ENCODE measurements around the gene ZBTB45.
A peak's percentile ranks its signal among the peaks of the same experiment; 100 is the strongest.

The ZBTB45 gene

GRCh38 chr19:58538257-58539168 is 18.9 kb upstream of the ZBTB45 start:
- no peak for DNase-seq

DNA sequence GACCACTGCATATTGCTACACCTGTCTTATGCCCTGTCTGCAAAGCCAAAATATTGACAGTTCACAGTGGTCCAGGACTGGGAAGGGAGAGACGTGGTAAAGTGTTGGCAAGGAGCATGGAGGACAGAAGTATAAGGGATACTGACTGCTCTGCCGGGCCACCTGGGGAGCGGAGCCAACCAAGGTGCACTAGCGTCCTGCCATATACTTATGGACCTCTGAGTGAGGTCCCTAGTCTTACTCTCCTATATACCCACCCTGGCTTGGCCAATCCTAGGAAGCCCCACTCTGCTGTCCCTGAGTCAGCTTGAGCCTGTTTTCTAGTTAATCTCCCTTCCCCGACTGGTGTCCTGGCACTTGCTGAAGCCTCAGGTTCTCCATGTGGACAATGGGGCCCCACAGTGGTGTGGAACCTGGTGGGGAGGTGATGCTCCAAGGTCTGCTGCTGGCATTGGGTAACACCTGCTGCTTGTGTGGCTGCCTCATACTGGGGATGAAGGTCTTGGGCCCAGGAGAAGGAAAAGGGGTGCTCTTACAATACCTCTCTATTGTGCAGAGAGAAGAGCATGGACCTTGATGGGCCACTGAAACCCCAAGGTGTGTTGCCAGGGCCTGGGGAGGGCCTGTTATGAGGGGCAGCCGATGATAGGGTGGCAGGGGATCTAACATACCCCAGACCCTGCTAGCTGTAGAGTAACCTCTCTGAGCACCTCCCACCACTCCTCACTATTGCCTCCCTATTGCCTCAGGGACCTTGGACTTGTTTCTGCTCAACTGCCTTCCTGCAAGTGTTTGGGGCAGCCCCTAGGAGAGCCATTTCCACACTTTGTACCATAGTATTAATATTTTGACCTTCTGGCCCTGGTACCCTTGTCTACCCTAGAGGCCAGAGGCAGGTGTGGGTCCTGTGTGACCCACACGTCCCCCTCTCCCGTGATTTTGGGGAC is 17.5 kb upstream of the ZBTB45 start:
- no peak for DNase-seq

GRCh38 chr19:58535857-58536256 is 16.2 kb upstream of the ZBTB45 start:
- DNase-seq, result no peak

DNA sequence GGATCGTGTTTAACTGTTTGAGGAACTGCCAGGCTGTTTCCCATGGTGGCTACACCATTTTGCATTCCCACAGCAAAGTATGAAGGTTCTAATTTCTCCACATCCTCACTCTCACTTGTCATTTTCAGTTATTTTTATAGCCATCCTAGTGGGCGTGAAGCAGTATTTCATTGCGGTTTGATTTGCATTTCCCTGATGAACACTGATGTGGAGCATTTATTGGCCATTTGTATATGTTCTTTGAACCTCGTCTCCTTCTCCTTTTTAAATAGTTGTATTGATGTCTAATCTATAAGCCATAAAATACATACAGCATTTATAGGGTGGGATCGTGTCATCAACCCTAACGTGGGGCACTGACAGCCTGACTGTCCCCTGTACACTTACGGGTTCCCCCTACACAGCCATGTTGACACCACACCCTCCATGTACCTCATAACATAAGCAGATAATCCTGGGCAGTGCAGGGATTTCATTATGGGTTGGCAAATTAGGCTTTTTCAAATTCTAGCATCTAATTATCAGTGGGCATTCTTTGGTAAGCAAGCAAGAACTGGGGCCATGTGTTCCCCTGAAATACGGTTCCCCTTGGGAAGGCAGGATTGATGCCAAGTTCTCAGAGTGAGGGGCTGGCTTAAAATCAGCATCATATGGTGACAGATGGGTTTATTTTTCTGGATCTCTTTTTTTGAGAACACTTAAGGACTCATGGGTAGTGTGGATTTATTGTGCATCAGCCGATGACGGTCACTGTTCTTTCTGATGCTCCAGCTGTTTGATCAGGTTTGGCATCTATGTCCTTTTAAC is 11.6 kb upstream of the ZBTB45 start:
- no peak for DNase-seq

GRCh38 chr19:58529405-58529804 is 9.8 kb upstream of the ZBTB45 start:
- DNase-seq, result no peak

DNA sequence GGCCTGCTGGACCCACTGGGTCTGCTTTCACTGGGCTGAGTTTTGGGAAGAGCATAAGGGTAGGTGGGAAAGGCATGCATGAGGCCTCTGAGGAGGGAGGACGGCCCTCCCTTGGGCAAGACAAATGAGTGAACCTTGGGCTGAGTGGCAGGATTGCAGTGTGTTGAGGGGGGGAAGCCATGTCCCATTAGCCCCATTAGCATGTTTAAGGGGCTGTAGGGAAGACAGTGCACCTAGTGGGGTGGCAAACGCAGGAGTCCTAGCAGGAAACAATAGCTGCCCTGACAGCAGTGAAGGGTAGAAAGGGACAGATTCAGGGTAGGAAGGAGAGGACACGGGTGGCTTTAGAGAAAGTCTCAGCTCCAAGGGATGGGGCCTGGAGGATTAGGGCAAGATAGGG is 3.1 kb upstream of the ZBTB45 start:
- no peak for DNase-seq

DNA sequence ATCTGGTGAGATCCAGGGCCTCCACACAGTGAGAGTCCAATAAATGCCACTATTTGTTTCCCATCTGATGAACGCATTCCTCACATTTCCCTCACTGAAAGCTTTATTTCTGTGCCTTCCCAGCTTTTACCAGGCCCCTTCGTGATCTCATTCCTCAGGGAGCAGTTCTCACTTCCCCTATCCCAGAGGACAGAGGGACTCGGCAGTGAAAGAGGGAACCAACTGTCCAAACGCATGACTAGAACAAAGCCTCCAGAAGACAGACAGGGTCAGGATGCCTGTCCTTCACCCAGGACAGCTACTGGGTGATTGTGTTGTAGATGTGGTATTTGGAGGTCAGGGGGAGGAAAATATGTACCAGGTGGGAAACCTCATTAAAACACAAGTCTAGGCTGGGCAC is 2.0 kb upstream of the ZBTB45 start:
- no peak for DNase-seq

GRCh38 chr19:58520257-58520599 is 618 bp upstream of the ZBTB45 start:
- DNase-seq, result no peak

DNA sequence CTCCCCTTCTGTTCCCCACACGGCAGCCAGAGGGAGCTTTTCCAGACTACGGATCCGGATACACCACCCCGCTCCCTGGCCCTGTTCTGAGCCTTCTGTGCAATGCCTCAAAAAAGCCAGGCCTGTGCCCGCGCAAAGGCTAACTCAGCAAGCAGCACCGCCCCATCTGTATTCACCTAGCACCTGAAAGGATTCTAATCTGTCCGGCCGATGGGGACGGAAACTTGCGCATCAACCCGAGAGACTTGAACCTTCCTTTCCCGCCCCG is 589 bp downstream of the ZBTB45 start:
- peak; percentile 76 for DNase-seq

GRCh38 chr19:58518256-58519086 is 1.1 kb downstream of the ZBTB45 start:
- peak; percentile 8 for DNase-seq

DNA sequence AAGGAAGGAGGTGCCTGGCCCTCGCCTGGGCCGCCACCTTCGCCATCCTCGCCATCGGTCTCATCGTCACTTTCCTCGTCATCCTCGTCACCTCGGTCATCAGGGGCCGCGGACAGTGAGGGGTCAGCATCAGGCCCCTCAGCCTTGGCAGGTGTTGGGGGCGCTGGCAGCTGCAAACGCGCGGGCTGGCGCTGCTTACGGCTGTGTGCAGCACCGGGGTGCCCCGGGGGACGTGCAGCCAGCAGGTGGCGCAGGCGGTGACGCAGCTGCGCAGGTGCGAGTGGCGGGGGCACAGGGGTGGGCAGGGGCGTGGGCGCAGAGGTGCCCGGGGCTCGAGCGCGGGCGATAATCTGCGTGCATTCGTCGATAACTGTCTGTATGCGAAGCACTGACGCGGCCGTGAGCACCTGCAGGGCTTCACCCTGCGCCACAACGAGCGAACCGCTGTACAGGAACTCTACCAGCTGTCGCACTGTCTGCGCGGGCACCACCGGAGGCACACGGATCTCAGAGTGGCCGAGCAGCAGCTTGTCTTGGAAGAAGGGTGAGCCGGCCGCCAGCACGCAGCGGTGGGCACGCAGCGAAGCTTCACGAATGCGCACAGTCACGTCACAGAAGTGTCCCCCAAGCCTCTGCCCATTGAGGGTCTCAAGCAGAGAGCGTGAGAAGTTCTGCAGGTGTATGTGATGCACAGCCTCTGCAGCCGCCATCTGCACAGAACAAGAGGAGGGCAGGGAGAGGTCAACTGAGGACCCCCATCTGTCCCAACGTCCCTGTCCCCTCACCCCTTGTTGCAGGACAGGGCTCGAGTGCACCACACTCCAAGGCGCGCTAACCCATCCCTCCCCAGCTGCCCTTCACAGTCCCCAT is 2.4 kb downstream of the ZBTB45 start:
- DNase-seq, result no peak

- no peak for DNase-seq
These were observed 3.3 kb downstream of the ZBTB45 start for GRCh38 chr19:58516246-58516836.

GRCh38 chr19:58515259-58515658 is 4.4 kb downstream of the ZBTB45 start:
- DNase-seq, result no peak

DNA sequence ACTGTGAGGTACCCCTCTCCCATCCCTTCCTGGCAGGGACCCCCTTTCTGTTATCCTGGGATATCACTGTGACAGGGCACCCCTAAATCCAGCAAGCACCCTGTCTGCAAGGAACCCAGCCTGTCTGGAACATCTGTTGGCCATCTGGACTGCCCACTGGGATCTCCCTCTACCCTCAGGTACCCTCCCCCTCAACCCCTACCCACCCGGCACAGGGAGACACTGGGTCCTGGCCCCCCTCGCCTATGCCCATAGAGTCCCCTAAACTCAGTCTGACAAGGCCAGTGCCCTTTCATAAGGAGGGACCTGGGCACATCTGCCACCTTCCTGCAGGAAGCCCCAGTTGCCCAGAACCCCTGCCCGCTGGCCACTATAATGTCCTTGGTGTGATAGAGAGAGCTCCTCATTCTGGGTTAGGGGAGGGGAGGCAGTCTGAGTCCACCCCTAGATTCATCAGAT is 5.0 kb downstream of the ZBTB45 start:
- no peak for DNase-seq

- DNase-seq, result peak; percentile 74
These were observed 5.7 kb downstream of the ZBTB45 start for GRCh38 chr19:58513694-58514563.

GRCh38 chr19:58513213-58513693 is 6.4 kb downstream of the ZBTB45 start:
- DNase-seq, result no peak

DNA sequence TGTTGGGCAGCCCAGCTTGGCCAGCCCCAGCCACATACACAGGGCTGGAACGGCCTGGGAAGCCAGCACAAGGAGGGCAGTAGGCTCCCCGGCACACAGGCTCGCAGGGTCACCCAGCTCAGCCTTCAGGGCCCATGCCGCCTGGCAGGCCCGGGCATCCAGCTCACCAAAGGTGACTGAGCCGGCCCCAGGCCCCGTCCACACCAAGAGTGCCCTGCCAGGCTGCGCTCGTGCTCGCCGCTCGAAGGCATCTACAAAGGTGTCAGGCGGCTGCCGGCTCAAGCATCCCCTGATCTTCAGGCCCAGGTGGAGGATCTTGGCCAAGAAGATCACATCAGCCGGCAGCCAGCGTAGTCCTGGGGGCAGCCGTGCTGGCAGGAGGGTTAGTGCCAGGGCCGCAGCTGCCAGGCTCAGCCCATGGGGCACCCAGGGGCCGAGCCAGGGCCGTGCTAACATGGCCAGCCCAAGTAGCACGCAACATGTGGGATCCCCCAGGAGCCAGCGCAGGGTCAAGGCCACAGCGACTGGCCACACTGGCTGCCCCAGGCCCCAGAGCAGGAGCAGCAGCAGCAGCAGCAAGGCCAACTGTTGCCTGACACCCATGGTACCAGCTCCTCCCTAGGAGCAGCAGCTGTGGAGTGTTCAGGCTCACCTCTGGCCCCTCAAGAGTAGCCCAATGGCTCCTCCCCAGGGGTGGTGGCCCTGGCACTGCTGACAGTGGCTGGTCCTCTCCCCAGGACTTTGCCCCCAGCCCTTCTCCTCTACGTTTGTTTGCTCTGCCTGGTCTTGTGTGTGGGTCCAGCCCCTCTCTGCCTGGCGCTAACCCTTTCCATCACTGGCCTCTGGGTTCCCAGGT is 8.0 kb downstream of the ZBTB45 start, which contains the start of gene SLC27A5:
TSS of gene SLC27A5 (minus strand) at position 640 of the 856 bp plus-strand sequence. CDS start at position 603, 37 bp downstream.
- no peak for DNase-seq

All from EL (cell line).